ENCODE measurements around the gene IGLON5.

DNA sequence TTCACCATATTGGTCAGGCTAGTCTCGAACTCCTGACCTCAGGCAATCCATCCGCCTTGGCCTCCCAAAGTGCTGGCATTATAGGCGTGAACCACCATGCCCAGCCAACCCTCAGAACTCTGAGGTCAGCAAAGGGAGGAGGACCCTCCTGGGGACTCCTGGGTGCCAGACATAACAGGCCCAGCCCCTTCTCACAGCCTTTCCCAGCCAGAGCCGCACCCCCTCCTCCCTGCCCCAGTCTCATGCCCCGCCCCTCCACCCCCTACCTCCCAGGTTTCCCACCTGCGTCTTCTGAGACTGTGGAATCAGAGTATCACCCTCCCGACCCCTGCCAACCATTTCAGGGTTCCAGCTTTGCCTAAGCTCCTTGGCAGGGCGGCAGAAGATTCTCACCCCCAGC lies 5.2 kb downstream of the IGLON5 start:
- no peak for TF ChIP-seq POLR2A (IDR thresholded peaks at IDR 0.05)
- TF ChIP-seq, protein P1, sequence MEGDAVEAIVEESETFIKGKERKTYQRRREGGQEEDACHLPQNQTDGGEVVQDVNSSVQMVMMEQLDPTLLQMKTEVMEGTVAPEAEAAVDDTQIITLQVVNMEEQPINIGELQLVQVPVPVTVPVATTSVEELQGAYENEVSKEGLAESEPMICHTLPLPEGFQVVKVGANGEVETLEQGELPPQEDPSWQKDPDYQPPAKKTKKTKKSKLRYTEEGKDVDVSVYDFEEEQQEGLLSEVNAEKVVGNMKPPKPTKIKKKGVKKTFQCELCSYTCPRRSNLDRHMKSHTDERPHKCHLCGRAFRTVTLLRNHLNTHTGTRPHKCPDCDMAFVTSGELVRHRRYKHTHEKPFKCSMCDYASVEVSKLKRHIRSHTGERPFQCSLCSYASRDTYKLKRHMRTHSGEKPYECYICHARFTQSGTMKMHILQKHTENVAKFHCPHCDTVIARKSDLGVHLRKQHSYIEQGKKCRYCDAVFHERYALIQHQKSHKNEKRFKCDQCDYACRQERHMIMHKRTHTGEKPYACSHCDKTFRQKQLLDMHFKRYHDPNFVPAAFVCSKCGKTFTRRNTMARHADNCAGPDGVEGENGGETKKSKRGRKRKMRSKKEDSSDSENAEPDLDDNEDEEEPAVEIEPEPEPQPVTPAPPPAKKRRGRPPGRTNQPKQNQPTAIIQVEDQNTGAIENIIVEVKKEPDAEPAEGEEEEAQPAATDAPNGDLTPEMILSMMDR (IDR thresholded peaks at IDR 0.05 in 4 of 5, conservative IDR thresholded peaks at IDR 0.05 in 1 of 5) = no peak
